NCI-H2081 (cell line): ENCODE results near the gene LBX1.
A peak's percentile ranks its signal among the peaks of the same experiment; 100 is the strongest.

Experiments
- DNase-seq, 2 experiments: peaks; one replicate each; lab custom pipeline; 2025; lab: John Stamatoyannopoulos, UW

LBX1 gene

GRCh38 chr10:101241840-101242707 lies 12.8 kb upstream of the LBX1 start:
- no peak for DNase-seq

- DNase-seq = no peak
These were observed 9.5 kb upstream of the LBX1 start for GRCh38 chr10:101238732-101239105.

DNA sequence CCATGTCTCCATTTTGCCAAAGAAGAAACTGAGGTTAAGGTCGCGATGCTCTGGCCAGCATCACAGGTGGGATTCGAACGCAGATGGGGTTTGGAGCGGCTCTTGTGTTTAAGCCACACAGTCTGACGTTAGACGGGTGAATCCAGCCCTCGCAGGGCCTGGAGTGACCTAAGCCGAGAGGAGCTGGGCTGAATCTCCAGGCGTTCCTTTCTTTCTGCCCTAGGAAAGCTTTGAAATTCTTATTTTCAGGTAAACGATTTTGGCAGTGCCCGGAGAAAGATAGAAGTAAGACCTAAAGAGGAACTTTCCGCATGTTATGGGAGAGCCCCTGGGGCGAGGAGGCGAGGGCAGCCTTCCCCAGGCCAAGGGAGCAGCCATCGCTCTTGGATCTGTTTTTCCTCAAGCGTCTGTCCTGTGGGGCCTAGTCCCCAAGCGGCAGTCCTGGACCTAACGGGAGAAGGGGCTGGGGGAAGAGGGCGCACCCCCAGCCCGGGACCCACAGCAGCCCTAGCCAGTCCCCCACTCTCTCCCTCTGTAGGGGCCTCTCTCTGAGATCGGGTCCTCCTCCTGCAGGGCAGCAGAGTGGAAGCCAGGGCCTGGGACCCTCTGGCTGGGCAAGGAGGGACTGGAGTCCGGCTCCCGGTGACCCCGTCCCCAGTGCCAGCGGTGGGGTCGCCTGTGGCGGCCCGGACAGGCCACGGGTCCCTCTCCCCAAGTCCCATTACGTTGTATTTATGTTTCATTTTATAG lies 8.9 kb upstream of the LBX1 start:
- DNase-seq = no peak

DNA sequence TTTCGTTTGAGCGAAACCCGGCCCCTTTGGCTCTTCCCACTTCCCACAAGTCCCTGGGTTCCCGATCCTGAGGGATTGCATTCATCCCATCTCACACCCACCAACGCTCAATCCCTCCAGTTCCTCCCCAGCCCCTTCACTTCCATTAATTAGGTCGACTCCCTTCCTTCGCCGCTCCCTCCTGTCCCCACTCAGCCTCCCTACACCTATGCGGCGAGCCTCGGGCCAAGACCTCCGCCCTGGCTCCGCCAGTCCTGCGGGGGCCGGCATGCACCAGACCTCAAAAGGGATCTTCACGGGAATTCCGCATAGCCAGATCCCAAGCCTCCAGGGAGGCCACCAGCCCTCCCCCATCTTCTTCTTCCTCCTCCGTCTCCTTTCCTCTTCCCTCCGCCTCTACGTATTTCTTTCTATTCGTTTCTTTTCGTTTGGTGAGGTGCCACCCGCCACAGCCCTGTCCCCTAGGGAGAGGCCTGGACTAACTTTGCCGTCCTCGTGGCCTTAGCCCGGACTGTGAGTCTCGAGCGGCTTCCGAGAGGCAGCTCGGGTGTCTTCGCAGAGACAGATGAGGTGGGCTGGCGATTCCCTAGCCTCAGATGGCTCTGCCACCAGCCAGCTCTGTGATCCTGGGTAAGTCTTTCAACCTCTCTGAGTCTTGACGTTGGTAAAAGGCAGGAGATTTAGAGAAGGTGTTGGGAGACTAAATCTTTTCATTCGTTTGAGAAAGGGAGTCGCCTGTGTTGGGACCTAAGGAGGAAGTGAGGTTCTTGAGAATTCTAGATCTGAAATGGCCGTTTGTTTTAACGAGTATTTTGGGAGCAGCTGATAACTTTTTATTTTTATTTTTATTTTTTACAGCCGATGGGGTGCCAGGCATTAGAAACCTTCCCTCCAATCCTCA lies 8.1 kb upstream of the LBX1 start:
- DNase-seq = no peak

GRCh38 chr10:101236376-101237080 lies 7.3 kb upstream of the LBX1 start:
- DNase-seq = no peak

DNA sequence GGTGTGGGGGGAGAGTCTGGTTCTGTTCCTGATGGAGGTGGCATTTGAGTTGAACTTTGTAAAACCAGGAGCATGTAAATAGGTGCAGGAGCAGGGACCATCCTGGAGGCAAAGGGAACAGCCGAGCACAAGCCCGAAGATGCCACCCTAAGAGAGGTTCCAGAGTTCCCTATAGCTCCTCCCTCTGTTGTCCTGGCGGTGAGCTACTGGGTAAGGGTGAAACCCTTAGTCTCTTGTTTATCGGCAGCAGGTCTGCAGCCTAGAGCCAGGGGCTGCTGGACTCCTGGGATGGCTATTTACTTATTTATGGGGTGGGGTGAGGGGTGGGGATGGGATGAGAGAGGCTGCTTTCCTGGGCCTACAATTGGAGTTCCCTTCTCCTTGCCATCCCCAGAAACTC lies 6.5 kb upstream of the LBX1 start:
- no peak for DNase-seq

GRCh38 chr10:101234333-101234732 lies 5.1 kb upstream of the LBX1 start:
- no peak for DNase-seq

GRCh38 chr10:101233863-101234262 lies 4.6 kb upstream of the LBX1 start:
- DNase-seq = no peak

- no peak for DNase-seq
These were observed 4.2 kb upstream of the LBX1 start for GRCh38 chr10:101233443-101233842.

DNA sequence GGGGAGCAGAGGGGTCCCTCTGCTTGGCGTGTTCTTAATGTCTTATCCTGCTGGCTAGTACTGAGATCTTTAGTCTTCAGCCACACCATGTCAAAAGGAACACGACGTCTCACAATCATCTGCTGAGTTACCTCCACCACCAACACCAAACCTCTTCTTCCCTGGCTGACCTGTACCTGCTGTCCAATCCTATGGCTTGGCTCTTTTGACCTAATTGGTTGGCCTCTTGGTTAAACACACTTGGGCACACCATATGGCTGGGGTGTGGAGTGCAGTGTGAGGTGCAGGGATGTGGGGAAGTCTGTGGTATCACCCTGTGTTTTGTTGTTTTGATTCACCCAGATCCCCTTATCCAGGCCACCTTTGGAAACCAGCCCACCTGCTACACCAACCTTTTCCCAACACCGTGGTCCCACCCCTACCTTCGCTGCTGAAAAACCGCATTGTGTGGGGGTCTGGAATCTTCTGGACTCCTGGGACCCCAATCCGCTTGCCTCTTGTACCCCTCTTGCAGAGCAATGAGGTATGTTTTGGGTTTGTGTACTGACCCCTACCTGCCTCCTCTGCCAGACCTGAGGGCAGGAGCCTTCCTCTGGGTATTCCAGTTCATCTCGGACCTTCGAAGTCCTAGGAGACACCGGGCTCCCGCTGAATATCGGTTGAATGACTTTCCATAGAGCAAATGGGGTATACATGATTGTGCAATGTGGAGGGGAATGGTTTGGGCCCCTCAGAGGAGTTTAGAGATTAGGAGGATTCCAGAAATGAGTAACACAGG lies 2.8 kb upstream of the LBX1 start:
- no peak for DNase-seq

GRCh38 chr10:101231092-101231491 lies 1.8 kb upstream of the LBX1 start:
- no peak for DNase-seq

GRCh38 chr10:101230183-101230917 lies 1.1 kb upstream of the LBX1 start:
- no peak for DNase-seq

DNA sequence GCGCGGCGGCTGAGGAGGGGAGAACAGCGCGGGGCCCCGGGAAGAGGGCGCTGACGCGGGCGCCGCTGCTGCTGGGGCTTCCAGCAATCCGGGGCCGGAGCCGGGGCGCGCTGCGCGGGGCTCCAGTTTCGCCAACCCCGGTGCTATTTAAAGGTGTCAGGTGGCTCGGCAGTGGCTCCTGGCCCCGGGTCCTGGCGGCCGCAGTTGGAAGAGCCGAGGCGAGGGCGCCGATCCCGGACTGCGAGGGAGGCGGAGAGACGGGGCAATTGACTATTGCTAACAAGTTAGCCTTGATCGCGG lies 347 bp downstream of the LBX1 start:
- peak in 1 of 2 experiments; percentile 21 for DNase-seq

DNA sequence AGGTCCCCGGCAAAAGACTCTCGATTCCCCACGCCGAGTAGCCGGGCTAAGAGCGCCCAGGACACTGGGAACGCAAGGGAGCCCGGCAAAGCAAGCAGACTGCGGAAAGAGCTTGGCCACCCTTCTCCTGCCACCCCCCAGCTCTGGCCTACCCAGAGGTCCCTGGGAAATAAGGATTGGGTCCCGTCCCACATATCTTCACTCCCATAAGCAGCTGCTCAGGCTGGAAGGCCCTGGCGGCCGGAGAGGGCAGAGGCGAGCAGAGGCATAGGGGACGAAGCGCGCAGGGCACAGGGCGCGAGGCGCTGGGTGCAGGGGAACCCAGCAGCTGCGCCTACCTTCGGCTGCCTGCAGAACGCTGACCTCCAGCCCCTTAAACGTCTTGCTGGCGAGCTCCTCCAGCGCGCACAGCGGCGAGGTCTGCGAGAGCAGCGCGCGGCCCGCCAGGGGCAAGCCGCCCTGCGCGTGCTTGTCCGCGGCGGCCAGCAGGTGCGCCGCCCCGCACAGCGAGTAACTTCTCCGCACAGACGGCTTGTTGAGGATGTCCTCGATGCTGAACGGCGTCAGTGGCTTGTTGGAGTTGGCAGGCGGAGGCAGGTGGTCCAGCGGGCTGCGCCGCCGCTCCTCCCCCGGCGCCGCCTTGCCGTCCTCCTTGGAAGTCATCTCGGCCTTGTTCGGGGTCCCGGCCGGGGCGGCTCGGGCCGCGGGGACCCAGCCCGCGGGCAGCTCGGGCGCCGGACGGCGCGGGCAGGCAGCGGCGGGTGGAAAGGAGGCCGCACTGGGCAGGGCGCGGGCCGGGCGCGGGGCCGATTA lies 904 bp downstream of the LBX1 start:
- no peak for DNase-seq

DNA sequence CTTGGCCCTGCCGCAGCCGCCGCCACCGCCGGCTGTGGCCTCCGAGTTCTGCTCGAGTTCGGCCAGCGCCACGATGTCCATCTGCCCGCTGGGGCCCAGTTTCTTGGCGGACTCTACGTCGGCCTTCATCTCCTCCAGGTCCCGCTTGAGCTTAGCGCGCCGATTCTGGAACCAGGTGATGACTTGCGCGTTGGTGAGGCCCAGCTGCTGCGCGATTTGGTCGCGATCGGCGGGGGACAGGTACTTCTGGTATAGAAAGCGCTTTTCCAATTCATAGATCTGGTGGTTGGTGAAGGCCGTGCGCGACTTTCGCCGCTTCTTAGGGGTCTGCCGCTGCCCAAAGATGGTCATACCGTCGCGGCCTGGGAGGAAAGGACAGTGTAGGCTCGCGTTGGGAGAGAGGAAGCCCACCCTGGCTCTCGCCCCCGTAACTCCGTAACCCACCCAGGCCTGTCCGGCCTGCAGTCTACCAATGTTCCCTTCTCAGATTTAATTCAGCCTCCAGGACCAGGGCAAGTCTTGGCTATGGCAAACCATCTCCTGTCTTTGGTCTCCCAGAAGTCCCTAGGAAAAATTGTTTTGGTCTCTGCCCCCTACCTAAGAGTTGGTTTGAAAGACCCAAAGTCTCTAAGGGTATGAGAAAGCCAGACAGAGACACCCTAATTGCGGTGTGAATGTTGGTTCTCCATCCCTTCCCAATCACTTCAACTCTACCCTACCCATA lies 1.7 kb downstream of the LBX1 start:
- DNase-seq = no peak

- DNase-seq = no peak
These were observed 2.5 kb downstream of the LBX1 start for GRCh38 chr10:101226491-101227428.

- DNase-seq = no peak
These were observed 3.3 kb downstream of the LBX1 start for GRCh38 chr10:101225846-101226421.
